GM12878 (cell line): ENCODE data around the gene RIN2. TPM values are rescaled to one million over a fixed set of nuclear protein-coding genes. Genes with fewer than 3 reads are reported as not detected.

Experiments used
- ATAC-seq: fragments of 200-7000 bp; cut with Tn5 transposase; 3 replicates; pipeline ENCODE4 v1.9.1; 2020; ENCODE audit warnings: mild to moderate bottlenecking, moderate library complexity
- BruUV-seq: library from RNA; stranded (reverse); fragments of 400-500 nt; replicated peaks from 2 replicates; lab custom pipeline; 2021; lab: Mats Ljungman, UMichigan
- CTCF ChIA-PET: fragments of 300-600 bp; sonication (Branson Sonifier 250); formaldehyde crosslinking; extraction: SDS; loops from one replicate; lab custom pipeline; 2021; ENCODE audit warnings: inconsistent platforms; lab: Yijun Ruan, JAX
- POLR2A ChIA-PET: fragments of 350-600 bp; formaldehyde crosslinking; extraction: SDS; loops from one replicate; lab custom pipeline; 2021; ENCODE audit warnings: inconsistent platforms; lab: Charles Lee
- RAD21 ChIA-PET: fragments of 300-600 bp; sonication (Branson Sonifier 250); formaldehyde crosslinking; loops from one replicate; lab custom pipeline; 2023; ENCODE audit warnings: antibody characterized with exemption; ENCODE audit not compliant: unreplicated experiment; lab: Charles Lee
- SMC1A ChIA-PET: fragments of 300-600 bp; sonication (Branson Sonifier 250); formaldehyde crosslinking; loops from one replicate; lab custom pipeline; 2023; ENCODE audit not compliant: unreplicated experiment, uncharacterized antibody; lab: Charles Lee
- DNase-seq: peaks from one replicate; pipeline ENCODE4 v3.0.0-alpha.2; 2011; ENCODE audit warnings: low read depth, low spot score
- FAIRE-seq: peaks from 3 replicates; lab custom pipeline; 2011; peaks lifted over from hg19 to GRCh38; lab: Jason Lieb, UNC
- H2AFZ ChIP-seq: 2 replicates; pipeline ENCODE4 v1.6.0; 2011; ENCODE audit warnings: low read depth, low read length, control low read depth; ENCODE audit not compliant: control insufficient read depth
- H3K27ac ChIP-seq: 2 replicates; pipeline ENCODE4 v1.5.1; 2011; ENCODE audit warnings: control low read depth; ENCODE audit not compliant: control insufficient read depth, insufficient read depth
- H3K27me3 ChIP-seq, 2 experiments: replicated peaks in 1 of 2; 2 replicates each; pipeline versions ENCODE4 v1.6.0 to v1.6.1; 2011; ENCODE audit warnings: low read length in 1 of 2; ENCODE audit not compliant: control insufficient read depth in 2 of 2, insufficient read depth in 2 of 2
- H3K36me3 ChIP-seq, 2 experiments: 2 replicates each; pipeline ENCODE4 v1.5.1; 2011; ENCODE audit warnings: low read length in 1 of 2; ENCODE audit not compliant: control insufficient read depth in 2 of 2, insufficient read depth in 2 of 2
- H3K4me1 ChIP-seq: 2 replicates; pipeline ENCODE4 v1.6.1; 2011; ENCODE audit warnings: mild to moderate bottlenecking, low read length, moderate library complexity, mixed read lengths; ENCODE audit not compliant: control insufficient read depth, insufficient read depth
- H3K4me2 ChIP-seq: 2 replicates; pipeline ENCODE4 v1.6.0; 2011; ENCODE audit warnings: control low read depth; ENCODE audit not compliant: control insufficient read depth, insufficient read depth
- H3K4me3 ChIP-seq: fragments of 200-600 bp; sonication (generic); 2 replicates; pipeline ENCODE4 v1.5.1; 2016
- H3K79me2 ChIP-seq: 2 replicates; pipeline ENCODE4 v1.6.0; 2011; ENCODE audit warnings: low read length; ENCODE audit not compliant: control insufficient read depth, insufficient read depth
- H3K9ac ChIP-seq: 2 replicates; pipeline ENCODE4 v1.8.0; 2011; ENCODE audit warnings: low read length, control low read depth, mixed read lengths; ENCODE audit not compliant: control insufficient read depth, insufficient read depth
- H3K9me3 ChIP-seq: replicated peaks from 3 replicates; pipeline ENCODE4 v1.5.1; 2011; ENCODE audit warnings: mild to moderate bottlenecking, low read length; ENCODE audit not compliant: control insufficient read depth, insufficient read depth
- H4K20me1 ChIP-seq: 2 replicates; pipeline ENCODE4 v1.6.0; 2011; ENCODE audit not compliant: control insufficient read depth, insufficient read depth
- BACH1 ChIP-seq: fragments of 450-650 bp; IDR thresholded peaks from 2 replicates; pipeline ENCODE4 v1.6.1; 2017; ENCODE audit warnings: mild to moderate bottlenecking, borderline replicate concordance
- BCL3 ChIP-seq: IDR thresholded peaks from 2 replicates; pipeline ENCODE4 v1.6.1; 2011; ENCODE audit warnings: borderline replicate concordance, low read depth, mild to moderate bottlenecking, moderate library complexity, low read length; ENCODE audit not compliant: insufficient read depth, poor library complexity, severe bottlenecking
- CBFB ChIP-seq: IDR thresholded peaks from 2 replicates; pipeline ENCODE4 v1.6.1; 2016; ENCODE audit warnings: antibody characterized with exemption, low read depth
- E2F4 ChIP-seq: IDR thresholded peaks from 2 replicates; pipeline ENCODE4 v1.6.1; 2012; ENCODE audit warnings: low read depth, low read length, improper control_type of control experiment
- EP300 ChIP-seq, 2 experiments: fragments of 150-350 bp in 1 of 2; IDR thresholded peaks; 2 replicates each; pipeline ENCODE4 v1.6.1; 2011 to 2012; ENCODE audit warnings: low read depth in 2 of 2, low read length in 2 of 2, borderline replicate concordance in 1 of 2, improper control_type of control experiment in 1 of 2, inconsistent platforms in 1 of 2; ENCODE audit not compliant: control insufficient read depth in 1 of 2
- EZH2 ChIP-seq: IDR thresholded peaks from 2 replicates; pipeline ENCODE4 v1.6.1; 2012; ENCODE audit warnings: low read depth, mild to moderate bottlenecking, control low read depth, inconsistent platforms, low read length, borderline replicate concordance; ENCODE audit not compliant: control insufficient read depth
- IKZF1 ChIP-seq: fragments of 450-650 bp; conservative IDR thresholded peaks from 2 replicates; pipeline ENCODE4 v1.6.1; 2017; ENCODE audit warnings: antibody characterized with exemption, mild to moderate bottlenecking
- MTA2 ChIP-seq: fragments of 450-650 bp; IDR thresholded peaks from 2 replicates; pipeline ENCODE4 v1.6.1; 2016; ENCODE audit warnings: low read depth, mild to moderate bottlenecking, moderate library complexity
- MXI1 ChIP-seq: fragments of 150-350 bp; IDR thresholded peaks from 2 replicates; pipeline ENCODE4 v1.6.1; 2011; ENCODE audit warnings: low read depth, mild to moderate bottlenecking, inconsistent platforms, low read length, improper control_type of control experiment
- MYC ChIP-seq: IDR thresholded peaks from 2 replicates; pipeline ENCODE4 v1.6.1; 2011; ENCODE audit warnings: mild to moderate bottlenecking, low read length, moderate library complexity, inconsistent platforms; ENCODE audit not compliant: insufficient read depth, insufficient replicate concordance, insufficient read length, severe bottlenecking
- NFYB ChIP-seq: IDR thresholded peaks from 2 replicates; pipeline ENCODE4 v1.6.1; 2011; ENCODE audit warnings: low read depth, mild to moderate bottlenecking, low read length, improper control_type of control experiment, moderate library complexity; ENCODE audit not compliant: insufficient read depth
- PAX8 ChIP-seq: fragments of 450-650 bp; IDR thresholded peaks from 2 replicates; pipeline ENCODE4 v1.6.1; 2017; ENCODE audit warnings: mild to moderate bottlenecking, moderate library complexity
- SIN3A ChIP-seq: IDR thresholded peaks from 2 replicates; pipeline ENCODE4 v1.6.1; 2012; ENCODE audit warnings: low read depth, low read length, improper control_type of control experiment
- SPI1 ChIP-seq: IDR thresholded peaks from 2 replicates; pipeline ENCODE4 v1.6.1; 2011; ENCODE audit warnings: low read depth, mild to moderate bottlenecking, low read length, moderate library complexity, borderline replicate concordance; ENCODE audit not compliant: insufficient read depth
- SRF ChIP-seq, 2 experiments: IDR thresholded peaks; 2 replicates each; pipeline ENCODE4 v1.6.1; 2011; ENCODE audit warnings: low read depth in 2 of 2, low read length in 2 of 2, mild to moderate bottlenecking in 1 of 2, moderate library complexity in 1 of 2
- ZBTB4 ChIP-seq: fragments of 450-650 bp; formaldehyde crosslinking; IDR thresholded peaks from 2 replicates; pipeline ENCODE4 v1.4.0; 2022; ENCODE audit warnings: mild to moderate bottlenecking, moderate library complexity
- WGBS: methylation state at CpG from one replicate; pipeline ENCODE4 v1.1.6; 2016; ENCODE audit warnings: low lambda C conversion rate; ENCODE audit not compliant: insufficient replicate concordance, insufficient coverage; ENCODE audit errors: missing lambda C conversion rate; 5-methylcytosine and 5-hydroxymethylcytosine counted together
- in situ Hi-C: fragments of 300-500 bp; cut with MboI; formaldehyde crosslinking; loops from 9 replicates; pipeline ENCODE4 v1.14.3; 2018; ENCODE audit warnings: mixed read lengths
- intact Hi-C: fragments of 100-400 bp; cut with micrococcal nuclease; formaldehyde crosslinking; loops from one replicate; pipeline ENCODE4 v1.14.2; 2022; ENCODE audit not compliant: unreplicated experiment
- polyA plus RNA-seq, 11 experiments: library from polyadenylated mRNA; depleted of rRNA in 4 of 11; unstranded in 6 of 11; stranded (reverse) in 5 of 11; fragments of >200 nt; fragmentation: Nextera tagmentation in 4 of 11; fragmentation: Illumina TruSeq in 1 of 11; extraction: Ambion mirVana in 4 of 11; extraction: Trizol in 1 of 11; gene quantifications; 1 replicate in 1 of 11; 2 replicates in 10 of 11; pipeline versions ENCODE4 v1.2.1 to v1.2.3, GENCODE V29; 2011 to 2016; ENCODE audit warnings: inconsistent platforms in 2 of 11, missing spikeins in 2 of 11, low read depth in 1 of 11
- total RNA-seq, 4 experiments: library from RNA; depleted of rRNA in 3 of 4; stranded (reverse); fragments of >200 nt in 3 of 4; fragmentation: Illumina TruSeq in 1 of 4; extraction: Trizol in 1 of 4; gene quantifications; 2 replicates each; pipeline versions ENCODE4 v1.2.1 to v1.2.3, GENCODE V29; 2013 to 2021

The RIN2 gene
- total and polyA plus RNA-seq, 10 of the 15 experiments (the other 5 are each of a cell fraction or from before 2014, with no cell fraction given), result 0.68 to 8.5 (median 4.5) TPM

GRCh38 chr20:19737025-19737424 lies 21.0 kb upstream of the RIN2 start (continued):
- no peak for TF ChIP-seq ZBTB4 (CRISPR knock-in tag)
- peak; percentile 84 for TF ChIP-seq IKZF1
- TF ChIP-seq EP300 (IDR thresholded peaks at IDR 0.05; ENCODE audit: borderline replicate concordance in 1 of 2, control insufficient read depth in 1 of 2, low read depth in 2 of 2, low read length in 2 of 2), result peak in 1 of 2 experiments; percentile 62; a peak in 1 of 4 replicates
- TF ChIP-seq E2F4, result no peak

- no peak for ATAC-seq
- Histone ChIP-seq H4K20me1 (no peaks in the 10 kb centered on the region), H3K9ac (no peak overlapping the region), H3K27me3 (no peaks in the 10 kb centered on the region; a peak in 1 of 4 replicates), H3K4me1 (no peaks in the 10 kb centered on the region), H3K79me2 (no peaks in the 10 kb centered on the region), H3K4me3 (no peak overlapping the region), H3K36me3 (no peaks in the 10 kb centered on the region), H3K9me3 (no peaks in the 10 kb centered on the region), H2AFZ (no peak overlapping the region), H3K4me2 (no peak overlapping the region), H3K27ac (no peak overlapping the region)
- DNase-seq, result no peak
- intact Hi-C loops, result no loop called here
- ChIA-PET POLR2A (no interaction called here), CTCF (interaction anchor here (0.9 to 1.2 kb wide), 2 partner anchors 24 to 32 kb away, joined by 3 to 6 read pairs; no protein-coding TSS in a partner anchor), SMC1A (interaction anchor here (1.0 to 3.9 kb wide), 4 partner anchors 12 to 82 kb away, joined by 3 to 17 read pairs (median 4); no protein-coding TSS in a partner anchor), RAD21 (interaction anchor here (1.4 kb wide), 1 partner anchor 74 kb away, joined by 3 read pairs; no protein-coding TSS in a partner anchor)
- no TSS peak for BruUV-seq
- 11% methylated on average over 5 of the region's 5 CpGs for WGBS
- no peak for FAIRE-seq
- in situ Hi-C loops, result no loop called here
- TF ChIP-seq BCL3, result no peak
- no peak for TF ChIP-seq SPI1
- TF ChIP-seq SIN3A, result no peak
- TF ChIP-seq MXI1, result no peak
- no peak for TF ChIP-seq PAX8
- no peak for TF ChIP-seq EZH2
- TF ChIP-seq BACH1, result no peak
- no peak for TF ChIP-seq SRF (IDR thresholded peaks at IDR 0.05; ENCODE audit: low read depth in 2 of 2, low read length in 2 of 2)
- TF ChIP-seq NFYB, result no peak
- TF ChIP-seq CBFB, result no peak
- no peak for TF ChIP-seq MYC
- TF ChIP-seq EP300 (IDR thresholded peaks at IDR 0.05; ENCODE audit: borderline replicate concordance in 1 of 2, control insufficient read depth in 1 of 2, low read depth in 2 of 2, low read length in 2 of 2), result no peak
- no peak for TF ChIP-seq MTA2
These were observed 19.1 kb upstream of the RIN2 start for GRCh38 chr20:19738951-19739350.
